ENCODE results near the gene TTLL7. TPM values are rescaled to one million over a fixed set of nuclear protein-coding genes. Genes with fewer than 3 reads are reported as not detected.
"Not testable (repeated sequence)": the region's sequence is repeated elsewhere in the genome, so short reads cannot be mapped to it uniquely, and the experiment has no call there.

The TTLL7 gene
- total RNA-seq, 1 donor from 2014 or later: 44.2 TPM

DNA sequence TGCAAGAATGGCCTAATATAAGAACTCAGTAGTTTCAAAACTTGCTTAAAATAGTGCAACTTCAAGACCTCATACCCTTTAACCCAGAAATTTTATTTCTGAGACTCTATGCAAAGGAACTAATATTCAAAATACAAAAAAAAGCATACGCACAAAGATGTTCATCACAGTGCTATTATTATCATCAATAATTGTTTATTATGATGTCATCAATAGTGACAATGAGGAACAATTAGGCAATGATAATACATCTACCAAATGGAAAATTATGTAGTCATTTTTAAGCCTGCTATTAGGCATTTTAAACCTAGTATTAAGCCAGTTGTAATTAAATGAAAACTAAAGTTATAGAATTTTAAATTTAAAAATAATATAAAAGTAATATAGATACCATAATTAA lies 3.3 kb downstream of the TTLL7 start:
- DNase-seq: no peak

DNA sequence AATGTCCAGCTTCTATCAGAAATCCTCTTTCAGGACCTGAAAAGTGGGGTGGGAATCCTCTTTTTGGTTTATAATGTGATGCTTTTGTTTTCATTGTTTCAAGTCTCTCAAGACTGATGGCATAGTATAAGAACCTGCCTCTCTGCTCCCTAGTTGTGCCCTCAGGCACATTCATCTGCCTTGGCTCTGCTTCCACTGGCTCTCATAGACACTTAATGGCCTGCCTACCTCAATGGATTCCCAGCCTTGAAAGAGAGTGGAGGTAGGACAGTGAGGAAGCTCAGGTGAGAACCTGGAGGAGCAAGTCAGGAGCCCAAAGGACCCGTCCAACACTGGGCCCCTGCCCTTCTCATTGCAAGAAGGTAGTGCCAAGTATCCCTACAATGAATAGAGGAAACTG lies 4.8 kb downstream of the TTLL7 start:
- no peak for DNase-seq

DNA sequence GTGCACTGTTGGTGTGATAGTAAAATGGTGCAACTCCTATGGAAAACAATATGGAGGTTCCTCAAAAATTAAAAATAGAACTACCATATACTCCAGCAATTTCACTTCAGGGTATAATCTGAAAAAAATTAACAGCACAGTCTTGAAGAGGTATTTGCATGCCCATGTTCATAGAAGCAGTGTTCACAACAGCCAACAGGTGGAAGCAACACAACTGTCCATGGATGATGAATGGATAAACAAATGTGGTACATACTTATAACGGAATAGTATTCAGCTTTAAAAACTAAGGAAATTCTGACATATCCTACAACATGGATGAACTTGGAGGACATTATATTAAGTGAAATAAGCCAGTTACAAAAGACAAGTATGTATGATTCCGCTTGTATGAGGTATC lies 8.2 kb downstream of the TTLL7 start:
- no peak for DNase-seq

DNA sequence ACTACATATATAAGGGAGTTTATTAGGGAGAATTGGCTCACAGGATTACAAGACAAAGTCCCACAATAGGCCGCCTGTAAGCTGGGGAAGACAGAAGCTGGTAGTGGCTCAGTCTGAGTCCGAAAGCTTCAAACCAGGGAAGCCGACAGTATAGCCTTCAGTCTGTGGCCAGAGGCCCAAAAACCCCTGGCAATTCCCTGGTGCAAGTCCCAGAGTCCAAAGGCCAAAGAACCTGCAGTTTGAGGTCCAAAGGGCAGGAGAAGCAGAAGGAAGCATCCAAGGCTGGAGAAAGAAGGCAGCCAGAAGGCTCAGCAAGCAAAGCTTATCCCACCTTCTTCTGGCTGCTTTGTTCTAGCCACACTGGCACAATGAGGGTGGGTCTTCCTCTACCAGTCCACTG lies 13.9 kb downstream of the TTLL7 start:
- DNase-seq: no peak

DNA sequence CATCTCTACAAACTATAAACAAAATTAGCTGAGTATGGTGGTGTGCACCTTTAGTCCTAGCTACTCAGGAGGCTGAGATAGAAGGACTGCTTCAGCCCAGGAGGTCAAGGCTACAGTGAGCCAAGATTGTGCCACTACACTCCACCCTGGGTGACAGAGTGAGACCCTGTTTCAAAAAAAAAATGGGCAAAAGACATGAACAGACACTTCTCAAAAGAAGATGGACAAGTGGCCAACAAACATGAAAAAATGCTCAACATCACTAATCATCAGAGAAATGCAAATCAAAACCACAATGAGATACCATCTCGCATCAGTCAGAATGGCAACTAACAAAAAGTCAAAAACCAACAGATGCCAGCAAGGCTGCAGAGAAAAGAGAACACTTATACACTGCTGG lies 15.0 kb downstream of the TTLL7 start:
- DNase-seq: not testable (repeated sequence)

DNA sequence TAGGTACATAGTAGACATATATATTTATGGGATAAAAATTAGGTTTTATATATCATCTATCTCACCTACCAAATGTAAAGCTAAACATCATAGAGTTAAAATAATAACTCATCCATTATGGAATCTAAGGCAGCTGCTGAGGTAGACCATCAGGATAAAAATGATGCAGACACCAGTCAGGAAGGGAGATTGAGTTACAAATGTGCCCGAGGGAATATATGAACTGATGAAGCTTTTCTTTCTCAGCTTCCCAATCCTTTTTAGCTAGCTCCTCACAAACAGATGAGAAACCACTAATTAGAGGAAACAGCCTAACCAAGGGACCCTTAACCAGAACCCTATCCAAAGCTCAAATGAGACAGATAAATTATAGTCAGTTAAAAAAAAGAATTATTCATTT lies 20.9 kb downstream of the TTLL7 start:
- DNase-seq: no peak

DNA sequence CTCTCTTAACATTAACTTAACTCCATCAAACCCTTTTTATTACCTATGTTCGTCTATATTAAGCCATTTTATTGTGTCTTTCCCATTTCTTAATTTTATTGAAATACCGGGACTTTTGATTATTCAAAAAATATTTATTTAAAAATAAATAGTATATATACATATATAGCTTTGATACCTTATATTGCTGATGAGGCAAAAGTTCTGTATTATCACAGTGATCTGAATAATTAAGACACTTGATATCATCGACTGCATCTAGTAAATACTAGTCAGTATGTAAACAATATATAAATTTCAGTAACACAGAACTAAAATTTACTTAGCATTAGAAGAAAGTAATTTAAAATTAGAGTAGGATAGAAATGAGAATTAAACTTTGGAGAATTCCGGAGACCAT lies 22.0 kb downstream of the TTLL7 start:
- no peak for DNase-seq

DNA sequence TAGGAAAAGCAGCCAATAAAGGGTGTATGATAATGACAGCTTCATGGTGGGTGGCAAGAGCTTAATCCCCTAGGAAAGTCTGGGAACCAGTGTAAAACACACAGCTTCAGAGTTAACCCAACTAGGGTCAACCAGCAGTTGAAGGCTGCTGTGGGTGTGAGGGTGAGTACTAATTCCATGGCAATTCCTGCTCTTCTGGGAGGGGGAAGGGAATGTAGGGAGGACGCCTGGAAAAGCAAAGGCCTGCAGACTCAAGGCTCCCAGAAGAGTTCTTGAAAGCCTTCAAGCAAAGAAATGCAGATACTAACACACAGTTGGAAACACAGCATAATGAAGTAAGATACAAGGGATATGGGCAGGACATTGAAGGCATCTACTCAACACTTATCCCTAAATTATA lies 28.1 kb downstream of the TTLL7 start:
- no peak for DNase-seq

DNA sequence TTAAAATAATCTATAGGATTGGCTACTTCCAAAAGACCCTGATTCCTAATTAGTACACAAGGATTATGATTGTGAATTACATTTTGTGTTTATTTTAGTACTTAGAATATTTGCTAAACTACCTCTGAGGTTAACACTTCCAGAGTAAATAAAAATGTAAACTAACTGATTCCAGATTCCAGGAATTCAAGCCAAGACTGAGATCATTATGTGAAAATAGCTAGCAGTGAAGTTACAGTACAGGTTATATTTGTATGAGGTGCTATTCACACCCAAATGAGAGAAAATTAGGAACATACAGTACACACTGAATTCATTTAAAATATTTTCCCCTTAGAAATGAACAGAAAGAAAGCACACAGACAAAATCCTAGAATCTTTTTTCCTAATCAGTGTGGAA lies 28.8 kb downstream of the TTLL7 start:
- peak; percentile 62 for DNase-seq

DNA sequence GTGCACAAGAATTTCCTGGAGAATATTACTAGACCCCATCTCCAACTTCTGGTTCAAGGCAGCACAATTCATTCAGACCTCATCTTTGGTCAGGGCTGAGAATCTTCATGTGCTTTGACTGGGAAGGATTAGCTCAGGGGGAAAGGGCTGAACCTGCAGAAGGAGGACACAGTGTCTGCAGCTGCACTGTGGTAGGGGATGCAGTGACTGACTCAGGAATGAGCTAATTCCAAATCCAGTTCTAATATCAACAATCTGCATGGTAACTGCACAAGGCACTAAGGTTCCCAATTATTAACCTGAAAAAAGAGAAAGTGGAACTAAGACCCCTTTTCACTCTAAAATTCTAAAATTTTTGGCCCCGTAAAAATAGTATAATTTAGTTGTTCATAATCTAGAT lies 31.6 kb downstream of the TTLL7 start:
- no peak for DNase-seq

DNA sequence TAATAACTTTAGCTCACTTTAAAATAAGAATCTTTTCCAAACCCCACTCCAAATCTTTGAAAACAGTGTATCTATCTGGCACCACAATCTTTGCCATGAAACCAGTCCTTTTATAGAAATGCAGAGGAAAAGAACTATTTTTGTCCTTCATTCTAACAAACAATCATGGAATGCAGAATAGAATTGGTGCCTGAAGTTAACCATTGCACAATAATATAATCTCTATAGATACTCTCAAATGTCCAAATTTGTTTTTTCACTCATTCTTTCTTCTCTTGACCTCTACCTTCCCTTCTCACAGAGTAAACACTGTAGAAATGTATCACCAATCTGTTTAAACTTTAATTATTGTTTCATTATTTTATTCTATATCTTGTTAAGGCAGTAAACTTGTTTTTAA lies 34.8 kb downstream of the TTLL7 start:
- DNase-seq: no peak

DNA sequence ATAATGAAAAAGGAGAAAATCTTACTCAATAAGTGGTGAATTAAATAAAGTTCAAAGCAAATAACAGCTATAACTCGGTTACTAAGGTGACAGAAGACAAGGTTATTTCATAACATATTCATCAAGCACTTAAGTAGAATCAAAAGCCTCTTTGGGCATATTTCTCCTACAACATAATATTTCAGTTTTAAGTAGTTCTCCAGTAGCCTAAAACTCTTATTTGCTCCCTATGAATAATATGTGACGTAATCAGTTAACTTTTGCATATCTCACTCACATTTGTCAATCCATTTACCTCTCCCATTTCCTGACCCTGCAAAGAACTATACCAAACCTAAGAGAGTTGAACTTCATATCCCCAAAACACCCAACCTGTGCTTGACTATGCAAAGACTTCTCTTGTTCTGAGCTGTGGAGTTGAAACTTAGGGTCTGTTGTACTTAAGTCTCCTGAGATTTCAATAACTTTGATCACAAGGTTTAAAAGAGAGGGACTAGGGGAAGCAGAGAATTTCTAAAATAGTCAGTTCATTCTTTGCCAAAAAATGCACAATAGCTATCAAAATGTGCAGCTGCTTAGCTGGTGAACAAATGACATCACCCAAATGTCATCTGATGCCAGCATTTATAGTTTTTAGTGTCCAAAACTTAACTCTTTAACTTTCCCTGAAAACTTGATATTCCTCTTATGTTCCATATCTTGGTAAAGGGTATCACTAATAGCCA lies 37.2 kb downstream of the TTLL7 start:
- DNase-seq: peak; percentile 19

DNA sequence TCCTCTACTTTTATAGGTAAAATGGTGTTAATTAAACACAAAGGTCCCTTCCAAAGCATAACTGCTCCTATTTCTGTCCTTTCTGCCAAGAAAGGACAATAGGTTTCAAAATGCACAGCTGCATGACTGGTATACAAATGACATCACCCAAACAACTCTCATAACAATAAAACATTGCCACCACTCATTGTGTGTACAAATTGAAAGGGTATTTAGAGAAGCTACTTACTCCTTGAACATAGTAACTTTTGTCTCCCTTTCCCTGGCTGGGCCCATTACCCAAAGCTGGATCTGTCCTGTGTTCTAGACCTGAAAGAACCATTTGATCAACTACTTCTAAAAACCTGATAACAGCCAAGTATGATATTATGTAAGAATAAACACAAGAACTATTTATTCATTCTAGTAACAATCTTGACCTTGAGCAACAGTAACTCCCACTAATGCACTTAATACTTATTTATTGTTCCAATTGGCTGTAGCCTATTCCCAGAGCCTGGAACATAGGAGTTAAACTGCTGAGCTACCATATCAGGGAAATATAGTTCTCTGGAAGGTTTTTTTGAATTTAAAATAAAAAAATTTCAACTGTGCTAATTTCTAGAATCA lies 38.2 kb downstream of the TTLL7 start:
- DNase-seq: no peak

DNA sequence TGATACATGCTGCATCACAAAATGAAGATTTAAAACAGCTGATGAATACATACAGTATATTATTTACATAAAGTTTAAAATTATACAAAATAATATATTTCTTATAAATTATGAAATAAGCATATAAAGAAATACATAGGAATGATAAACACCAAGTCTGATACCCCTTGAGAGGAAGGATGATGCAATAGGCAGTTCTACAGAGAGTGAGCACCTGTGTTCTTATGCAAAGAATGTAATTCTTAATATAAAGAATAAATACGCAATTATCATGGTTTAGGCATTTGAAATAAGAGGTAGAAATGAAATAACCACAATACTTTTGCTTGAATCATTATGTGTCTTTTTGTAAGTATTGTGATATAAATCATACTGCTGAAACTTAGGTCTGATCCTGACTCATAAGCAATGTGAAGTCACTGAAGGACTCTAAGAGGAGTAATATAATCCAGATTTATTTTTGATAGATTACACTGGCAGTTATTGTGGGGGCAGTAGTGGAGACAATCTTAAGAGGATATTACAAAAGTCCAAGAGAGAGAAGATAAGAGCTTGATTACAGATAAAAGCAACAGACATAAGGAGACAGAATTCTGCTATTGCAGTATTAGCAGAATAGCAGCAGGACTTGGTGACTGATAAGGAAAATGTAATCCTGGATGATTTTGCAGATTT lies 39.0 kb downstream of the TTLL7 start:
- no peak for DNase-seq

DNA sequence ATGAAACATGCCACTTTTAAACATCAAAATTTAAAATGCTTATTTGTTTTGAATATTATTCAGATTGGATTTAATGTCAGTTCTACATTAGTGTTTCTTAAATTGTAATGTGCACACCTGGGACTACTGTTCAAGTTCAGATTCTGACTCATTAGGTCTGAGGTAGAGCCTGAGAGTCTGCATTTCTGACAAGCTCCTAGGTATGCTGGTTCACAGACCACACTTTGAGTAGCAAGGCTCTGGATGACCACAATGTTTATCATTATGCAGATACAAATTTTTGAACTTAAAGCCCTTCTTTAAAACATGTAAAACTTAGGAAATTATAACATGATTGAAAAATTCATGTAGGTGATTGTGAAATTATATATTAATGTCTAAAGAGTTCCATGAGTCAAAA lies 40.2 kb downstream of the TTLL7 start:
- DNase-seq: no peak

DNA sequence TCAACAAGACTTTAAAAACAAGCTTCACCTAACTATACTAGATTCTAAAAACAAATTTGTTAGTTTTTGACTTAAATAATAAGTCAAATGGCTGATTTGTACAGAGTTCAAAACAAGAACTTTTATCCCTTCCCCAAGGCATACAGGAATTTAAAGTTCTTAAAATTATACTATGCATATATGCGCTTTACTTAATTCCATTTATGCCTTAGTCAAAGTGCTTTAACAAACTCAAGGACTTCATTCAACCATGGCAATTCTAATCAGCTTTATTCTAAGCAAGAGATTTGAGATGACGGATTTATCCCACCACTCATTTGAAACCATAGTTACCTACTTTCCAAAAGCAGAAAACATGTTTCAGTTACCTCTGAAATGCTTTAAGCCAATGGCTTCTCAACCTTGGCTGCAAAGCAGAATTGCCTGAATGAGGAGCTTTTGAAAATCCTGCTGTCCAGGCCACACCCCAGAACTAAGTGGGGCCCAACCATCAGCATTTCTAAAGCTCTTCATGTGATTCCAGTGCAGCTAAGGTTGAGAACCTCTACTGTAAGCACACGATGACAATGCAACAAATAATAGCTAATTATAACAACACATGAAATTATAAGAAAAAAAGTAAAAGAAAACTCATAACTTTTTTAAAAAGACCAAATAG lies 44.6 kb downstream of the TTLL7 start:
- peak; percentile 31 for DNase-seq

DNA sequence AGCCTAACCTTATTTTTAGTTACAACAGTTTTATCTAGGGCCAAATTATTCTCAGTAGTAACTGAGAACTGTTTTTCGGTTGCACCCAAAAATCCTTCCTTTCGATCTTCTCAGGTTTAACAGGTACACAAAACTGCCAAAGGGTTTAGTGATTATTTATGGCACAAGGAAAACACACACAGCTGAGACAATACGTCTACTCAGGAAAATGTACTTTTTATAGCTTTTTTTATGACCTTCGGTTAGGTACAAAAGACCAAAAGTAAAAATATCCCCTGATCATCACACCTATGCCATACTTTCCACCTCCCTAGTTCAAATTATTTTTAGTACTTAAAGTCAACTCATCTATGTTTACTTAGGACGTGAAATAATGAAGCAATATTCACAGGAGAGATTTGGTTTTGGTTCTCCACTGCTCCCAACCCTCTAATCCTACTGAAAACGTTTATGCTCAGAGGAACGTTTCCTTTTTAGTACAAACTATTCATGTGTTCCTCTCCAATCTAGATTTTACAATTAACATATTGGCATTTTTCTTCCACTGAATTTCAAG lies 48.7 kb downstream of the TTLL7 start:
- DNase-seq: no peak

DNA sequence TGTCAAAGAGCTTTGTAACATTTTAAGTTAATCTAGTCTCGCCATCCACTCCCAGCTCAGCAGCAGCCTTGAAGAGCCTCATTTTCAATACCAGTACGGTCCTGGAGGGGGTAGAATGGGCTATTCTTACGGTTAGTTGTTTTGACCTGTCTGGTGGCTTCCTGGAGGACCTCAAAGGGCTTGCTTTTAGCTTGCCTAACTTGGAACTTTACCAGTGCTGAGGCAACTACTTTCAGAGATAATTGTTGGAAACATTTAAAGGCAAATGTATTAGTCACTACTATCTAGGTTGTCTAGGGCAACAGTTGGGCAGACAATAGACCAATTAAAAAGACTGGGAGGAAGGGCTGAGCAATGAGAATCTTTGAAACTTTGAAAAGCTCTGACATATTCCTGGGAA lies 56.0 kb downstream of the TTLL7 start:
- no peak for DNase-seq

DNA sequence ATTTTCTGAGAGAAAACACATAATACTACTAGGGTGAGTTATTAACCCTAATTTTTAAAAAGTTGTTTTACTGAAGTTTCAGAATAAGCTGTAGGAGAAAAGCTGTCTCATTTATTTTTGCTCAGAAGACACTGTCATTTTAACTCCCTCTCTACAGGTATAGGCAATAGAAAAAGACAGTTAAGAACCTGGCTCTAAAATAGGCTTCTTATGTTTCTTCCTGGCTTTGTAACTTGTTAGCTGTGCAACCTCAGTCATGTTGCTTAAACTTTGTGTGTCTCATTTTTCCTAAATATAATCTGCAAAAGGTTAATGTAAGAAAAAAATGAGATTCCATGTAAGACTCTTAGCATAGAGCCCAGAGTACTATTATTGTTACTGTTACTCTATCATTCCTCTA lies 64.4 kb downstream of the TTLL7 start:
- no peak for DNase-seq

DNA sequence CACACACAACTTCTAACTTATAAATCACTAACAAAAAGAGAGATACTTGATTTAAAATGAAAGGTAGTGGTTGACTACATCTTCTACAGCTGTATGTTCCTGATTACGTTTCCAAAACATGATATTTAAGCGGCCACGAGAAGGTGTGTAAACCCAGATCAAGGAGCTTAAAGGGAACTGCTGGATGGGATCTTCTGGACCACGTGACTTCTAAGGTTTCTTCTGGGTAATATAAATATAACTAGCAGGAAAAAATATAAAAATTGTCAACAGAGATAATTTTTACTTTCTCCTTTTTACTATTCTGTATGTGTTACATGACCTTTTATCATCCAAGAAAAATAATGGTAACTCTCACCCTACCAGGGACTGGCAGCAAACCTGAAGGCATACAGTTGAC lies 66.2 kb downstream of the TTLL7 start:
- DNase-seq: no peak

DNA sequence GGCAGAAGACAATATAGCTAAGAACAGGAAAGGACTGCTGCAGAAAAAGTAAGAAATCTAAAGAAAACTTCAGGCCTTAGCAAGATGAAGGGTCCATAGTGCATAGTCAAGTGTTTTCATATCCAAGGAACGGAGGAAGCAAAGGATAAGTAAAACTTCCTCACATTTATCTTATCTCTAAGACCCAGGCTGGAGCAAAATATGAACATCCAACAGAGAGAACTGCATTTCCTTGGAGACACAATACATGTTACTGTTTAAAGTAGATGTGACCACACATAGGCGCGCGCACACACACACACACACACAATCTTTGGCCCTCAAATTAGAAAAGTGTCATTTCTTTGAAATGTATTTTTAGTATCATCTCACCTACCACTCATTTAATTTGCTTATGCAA lies 66.7 kb downstream of the TTLL7 start:
- no peak for DNase-seq

DNA sequence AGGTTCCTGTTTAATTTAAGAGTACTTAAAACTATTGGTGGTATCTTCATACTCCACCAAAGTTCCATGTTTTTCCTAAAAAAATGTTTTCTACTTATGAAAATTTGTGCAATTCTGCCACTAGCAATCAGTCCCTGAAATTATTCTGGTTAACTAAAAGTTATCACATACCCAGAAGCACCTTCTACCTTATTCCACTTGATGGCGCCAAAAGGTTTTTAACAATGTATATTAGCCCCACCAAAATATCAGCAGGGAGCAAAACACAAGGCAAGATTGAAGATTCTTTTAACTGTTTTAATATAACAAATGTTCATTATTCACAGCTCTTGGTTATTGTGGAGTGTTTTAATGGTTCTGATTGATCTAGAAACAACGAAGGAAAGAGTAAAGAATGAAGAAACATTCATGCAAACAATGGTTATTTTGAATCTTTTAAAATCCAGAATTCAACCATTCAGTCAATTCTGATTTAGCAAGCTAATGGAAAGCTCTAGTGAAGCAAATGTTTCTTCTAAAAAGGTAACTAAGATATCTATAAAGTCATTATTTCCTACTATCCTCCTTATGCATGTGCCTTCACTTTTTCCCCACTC lies 67.2 kb downstream of the TTLL7 start:
- DNase-seq: peak; percentile 82

DNA sequence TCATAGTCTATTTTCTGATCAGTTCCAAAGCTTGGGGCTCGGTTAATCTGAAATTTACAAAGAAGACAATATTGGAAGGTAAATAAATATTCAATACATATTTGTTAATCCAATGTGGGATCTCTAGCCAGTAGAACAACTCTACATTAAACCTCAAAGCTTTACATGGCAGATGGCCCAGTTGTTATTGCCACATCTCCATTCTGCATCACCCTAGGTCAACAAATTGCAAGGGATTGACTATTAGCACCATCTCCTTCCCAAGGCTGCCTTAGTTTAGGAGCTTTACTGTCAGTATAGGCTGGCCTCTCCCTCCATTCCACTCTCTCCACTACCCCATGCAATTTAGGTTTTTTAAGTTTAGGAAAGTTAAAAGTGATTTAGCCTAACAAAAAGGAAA lies 69.7 kb downstream of the TTLL7 start:
- no peak for DNase-seq

Data from tongue (tissue), 2 donors.